Measurements from ENCODE around the gene OR11L1.

DNA sequence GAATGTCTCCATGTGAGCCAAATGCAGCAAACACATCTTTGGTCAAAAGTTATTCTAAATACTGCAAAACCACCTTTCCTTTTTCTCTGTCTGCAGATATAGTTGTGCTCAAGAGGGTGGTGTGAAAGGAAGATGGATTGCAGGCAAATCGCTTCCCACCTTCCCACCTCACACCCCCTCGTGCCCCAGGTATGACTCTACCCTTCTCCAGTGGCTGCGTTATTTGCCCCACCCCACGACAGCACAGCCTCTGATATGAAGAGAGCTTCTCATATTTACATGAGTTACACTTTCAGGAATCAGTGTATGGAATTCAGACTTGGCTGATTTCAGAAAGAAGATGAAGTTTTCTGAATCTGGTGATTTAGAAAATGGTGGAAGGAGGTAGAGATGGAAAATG lies 21.1 kb upstream of the OR11L1 start:
- TF ChIP-seq, protein P1, sequence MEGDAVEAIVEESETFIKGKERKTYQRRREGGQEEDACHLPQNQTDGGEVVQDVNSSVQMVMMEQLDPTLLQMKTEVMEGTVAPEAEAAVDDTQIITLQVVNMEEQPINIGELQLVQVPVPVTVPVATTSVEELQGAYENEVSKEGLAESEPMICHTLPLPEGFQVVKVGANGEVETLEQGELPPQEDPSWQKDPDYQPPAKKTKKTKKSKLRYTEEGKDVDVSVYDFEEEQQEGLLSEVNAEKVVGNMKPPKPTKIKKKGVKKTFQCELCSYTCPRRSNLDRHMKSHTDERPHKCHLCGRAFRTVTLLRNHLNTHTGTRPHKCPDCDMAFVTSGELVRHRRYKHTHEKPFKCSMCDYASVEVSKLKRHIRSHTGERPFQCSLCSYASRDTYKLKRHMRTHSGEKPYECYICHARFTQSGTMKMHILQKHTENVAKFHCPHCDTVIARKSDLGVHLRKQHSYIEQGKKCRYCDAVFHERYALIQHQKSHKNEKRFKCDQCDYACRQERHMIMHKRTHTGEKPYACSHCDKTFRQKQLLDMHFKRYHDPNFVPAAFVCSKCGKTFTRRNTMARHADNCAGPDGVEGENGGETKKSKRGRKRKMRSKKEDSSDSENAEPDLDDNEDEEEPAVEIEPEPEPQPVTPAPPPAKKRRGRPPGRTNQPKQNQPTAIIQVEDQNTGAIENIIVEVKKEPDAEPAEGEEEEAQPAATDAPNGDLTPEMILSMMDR (IDR thresholded peaks at IDR 0.05), result no peak
- TF ChIP-seq POLR2A (IDR thresholded peaks at IDR 0.05), result no peak

Measured in testis (tissue), 2 donors.